ENCODE results near the gene ABCC5.

Gene ABCC5

DNA sequence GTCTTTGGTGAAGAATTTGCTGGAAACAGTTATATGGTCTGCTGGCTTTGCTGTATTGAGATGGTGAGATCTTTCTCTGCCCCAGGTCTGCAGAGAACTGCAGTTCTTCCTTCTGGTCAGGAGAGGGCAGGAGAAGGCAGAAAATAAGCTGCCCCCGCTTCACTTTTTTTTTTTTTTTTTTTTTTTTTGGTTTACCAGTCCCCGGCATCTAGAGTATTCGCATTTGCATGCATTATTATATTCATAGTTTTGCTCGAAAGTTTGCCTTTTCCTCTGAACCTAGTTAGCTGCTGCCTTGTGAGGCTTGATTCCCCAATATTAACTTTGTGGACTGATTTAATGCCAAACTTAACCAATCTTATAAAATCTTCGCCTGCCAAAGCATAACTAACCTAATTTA lies 122.4 kb downstream of the ABCC5 start:
- H3K9me3 ChIP-seq (ENCODE audit: insufficient read depth, low read length, severe bottlenecking): no peaks in the 10 kb centered on the region
- no peaks in the 10 kb centered on the region for H4K20me1 ChIP-seq (ENCODE audit: insufficient read depth, low read length)
- peaks cover 5% of the 10 kb centered on the region for H3K27me3 ChIP-seq (ENCODE audit: insufficient read depth, low read length, poor library complexity)
- H3K79me2 ChIP-seq (ENCODE audit: insufficient read depth, low read length): no peaks in the 10 kb centered on the region
- H3K36me3 ChIP-seq (ENCODE audit: insufficient read depth, low read length): no peaks in the 10 kb centered on the region
- H2AFZ ChIP-seq (ENCODE audit: low read depth, low read length): no peak overlapping the region; the same call in 1 of the 2 replicates
- ATAC-seq (ENCODE audit: insufficient read depth, low read depth): peak; percentile 81
- H3K4me2 ChIP-seq (ENCODE audit: insufficient read depth, low read length): peak overlapping the region; percentile 34
- no peak overlapping the region for H3K9ac ChIP-seq (ENCODE audit: low read depth, low read length)
- peaks cover 5% of the 10 kb centered on the region for H3K4me1 ChIP-seq (ENCODE audit: insufficient read depth, low read length)
- peak; percentile 54 for DNase-seq
- TF ChIP-seq EZH2 (IDR thresholded peaks at IDR 0.05; ENCODE audit: borderline replicate concordance, low read depth, low read length, severe bottlenecking): no peak
- TF ChIP-seq, protein P1, sequence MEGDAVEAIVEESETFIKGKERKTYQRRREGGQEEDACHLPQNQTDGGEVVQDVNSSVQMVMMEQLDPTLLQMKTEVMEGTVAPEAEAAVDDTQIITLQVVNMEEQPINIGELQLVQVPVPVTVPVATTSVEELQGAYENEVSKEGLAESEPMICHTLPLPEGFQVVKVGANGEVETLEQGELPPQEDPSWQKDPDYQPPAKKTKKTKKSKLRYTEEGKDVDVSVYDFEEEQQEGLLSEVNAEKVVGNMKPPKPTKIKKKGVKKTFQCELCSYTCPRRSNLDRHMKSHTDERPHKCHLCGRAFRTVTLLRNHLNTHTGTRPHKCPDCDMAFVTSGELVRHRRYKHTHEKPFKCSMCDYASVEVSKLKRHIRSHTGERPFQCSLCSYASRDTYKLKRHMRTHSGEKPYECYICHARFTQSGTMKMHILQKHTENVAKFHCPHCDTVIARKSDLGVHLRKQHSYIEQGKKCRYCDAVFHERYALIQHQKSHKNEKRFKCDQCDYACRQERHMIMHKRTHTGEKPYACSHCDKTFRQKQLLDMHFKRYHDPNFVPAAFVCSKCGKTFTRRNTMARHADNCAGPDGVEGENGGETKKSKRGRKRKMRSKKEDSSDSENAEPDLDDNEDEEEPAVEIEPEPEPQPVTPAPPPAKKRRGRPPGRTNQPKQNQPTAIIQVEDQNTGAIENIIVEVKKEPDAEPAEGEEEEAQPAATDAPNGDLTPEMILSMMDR (IDR thresholded peaks at IDR 0.05; ENCODE audit: borderline replicate concordance, extremely low read depth, low read length, poor library complexity, severe bottlenecking): peak; percentile 87
- H3K4me3 ChIP-seq (ENCODE audit: low read depth in 1 of 2, low read length in 2 of 2): no peak overlapping the region
- no peak overlapping the region for H3K27ac ChIP-seq (ENCODE audit: low read length)

DNA sequence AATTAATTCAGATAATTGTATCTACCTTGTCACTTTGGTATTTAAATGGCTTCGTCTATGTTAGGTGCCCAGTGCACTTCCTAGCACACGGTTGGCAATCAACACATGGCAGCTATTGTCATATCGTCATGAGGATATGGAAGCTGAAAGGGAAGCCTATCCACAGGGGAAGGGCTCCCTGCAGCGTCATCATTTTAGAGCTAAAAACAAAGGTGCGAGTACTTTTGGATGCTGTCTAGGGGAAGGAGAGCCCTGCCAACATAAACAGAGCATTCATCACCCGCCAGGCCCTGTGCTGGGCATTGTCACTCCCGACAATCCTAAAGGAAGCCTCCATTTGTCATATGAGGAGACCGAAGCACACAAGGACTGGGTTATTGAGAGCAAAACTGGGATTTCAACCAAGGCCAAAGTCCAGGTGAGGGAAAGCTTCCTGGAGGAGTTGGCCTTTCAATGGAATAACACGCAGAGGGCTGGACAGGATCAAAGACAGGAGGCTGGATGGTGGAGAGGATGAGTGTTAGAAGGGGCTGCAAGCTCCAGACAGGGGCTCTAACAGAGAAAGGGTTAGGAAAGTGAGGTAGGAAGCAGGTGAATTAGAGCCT lies 125.0 kb downstream of the ABCC5 start:
- ATAC-seq (ENCODE audit: insufficient read depth, low read depth) (no peak), DNase-seq (no peak)
- Histone ChIP-seq H3K27me3 (ENCODE audit: insufficient read depth, low read length, poor library complexity) (peaks cover 2% of the 10 kb centered on the region), H3K36me3 (ENCODE audit: insufficient read depth, low read length) (no peaks in the 10 kb centered on the region), H3K79me2 (ENCODE audit: insufficient read depth, low read length) (no peaks in the 10 kb centered on the region), H3K4me3 (ENCODE audit: low read depth in 1 of 2, low read length in 2 of 2) (no peak overlapping the region), H3K9me3 (ENCODE audit: insufficient read depth, low read length, severe bottlenecking) (no peaks in the 10 kb centered on the region), H2AFZ (ENCODE audit: low read depth, low read length) (no peak overlapping the region), H3K27ac (ENCODE audit: low read length) (no peak overlapping the region), H3K4me2 (ENCODE audit: insufficient read depth, low read length) (no peak overlapping the region), H4K20me1 (ENCODE audit: insufficient read depth, low read length) (no peaks in the 10 kb centered on the region), H3K9ac (ENCODE audit: low read depth, low read length) (no peak overlapping the region), H3K4me1 (ENCODE audit: insufficient read depth, low read length) (peaks cover 5% of the 10 kb centered on the region)
- no peak for TF ChIP-seq EZH2 (IDR thresholded peaks at IDR 0.05; ENCODE audit: borderline replicate concordance, low read depth, low read length, severe bottlenecking)
- TF ChIP-seq, protein P1 (IDR thresholded peaks at IDR 0.05; ENCODE audit: borderline replicate concordance, extremely low read depth, low read length, poor library complexity, severe bottlenecking): no peak

DNA sequence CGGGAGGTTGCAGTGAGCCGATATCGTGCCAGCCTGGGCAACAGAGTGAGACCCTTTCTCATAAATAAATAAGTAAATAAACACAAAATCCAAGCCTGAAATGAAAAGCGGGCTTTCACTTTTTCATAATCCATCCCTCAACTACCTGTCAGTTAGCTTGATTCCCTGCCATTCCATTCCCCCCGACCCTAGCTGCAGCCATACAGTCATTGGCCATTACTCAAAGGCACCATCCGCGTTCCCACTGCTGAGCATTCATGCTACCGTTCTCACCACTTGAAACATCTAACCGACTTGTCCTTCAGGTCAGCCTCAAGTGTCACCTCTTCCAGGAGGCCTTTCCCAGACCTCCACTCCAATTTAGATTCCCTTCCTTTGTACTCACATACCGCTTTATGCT lies 131.9 kb downstream of the ABCC5 start:
- H3K27ac ChIP-seq (ENCODE audit: low read length): no peak overlapping the region
- H3K36me3 ChIP-seq (ENCODE audit: insufficient read depth, low read length): no peaks in the 10 kb centered on the region
- no peak for ATAC-seq (ENCODE audit: insufficient read depth, low read depth)
- peak overlapping the region; percentile 3; the same call in 1 of the 2 replicates for H2AFZ ChIP-seq (ENCODE audit: low read depth, low read length)
- no peak overlapping the region for H3K9ac ChIP-seq (ENCODE audit: low read depth, low read length)
- H3K4me1 ChIP-seq (ENCODE audit: insufficient read depth, low read length): peaks cover 27% of the 10 kb centered on the region
- no peaks in the 10 kb centered on the region for H3K9me3 ChIP-seq (ENCODE audit: insufficient read depth, low read length, severe bottlenecking)
- TF ChIP-seq EZH2 (IDR thresholded peaks at IDR 0.05; ENCODE audit: borderline replicate concordance, low read depth, low read length, severe bottlenecking): no peak
- TF ChIP-seq, protein P1 (IDR thresholded peaks at IDR 0.05; ENCODE audit: borderline replicate concordance, extremely low read depth, low read length, poor library complexity, severe bottlenecking): no peak
- no peak for DNase-seq
- no peak overlapping the region for H3K4me3 ChIP-seq (ENCODE audit: low read depth in 1 of 2, low read length in 2 of 2)
- no peak overlapping the region for H3K4me2 ChIP-seq (ENCODE audit: insufficient read depth, low read length)
- H4K20me1 ChIP-seq (ENCODE audit: insufficient read depth, low read length): no peaks in the 10 kb centered on the region; the same call in 1 of the 2 replicates
- H3K27me3 ChIP-seq (ENCODE audit: insufficient read depth, low read length, poor library complexity): no peaks in the 10 kb centered on the region
- H3K79me2 ChIP-seq (ENCODE audit: insufficient read depth, low read length): peaks cover 38% of the 10 kb centered on the region

Data from DND-41 (cell line).